Naive B cell (primary cell): ENCODE results near the gene CWC15. TPM values are rescaled to one million over a fixed set of nuclear protein-coding genes. Genes with fewer than 3 reads are reported as not detected.
A peak's percentile ranks its signal among the peaks of the same experiment; 100 is the strongest.
"Not testable (repeated sequence)": the region's sequence is repeated elsewhere in the genome, so short reads cannot be mapped to it uniquely, and the experiment has no call there.

Experiments used
- ATAC-seq, 2 donors: fragments of 150-1000 bp; cut with Tn5 transposase; 2 replicates each; pipeline ENCODE4 v1.10.0; 2021; ENCODE audit warnings: low read depth in 2 of 2, mild to moderate bottlenecking in 2 of 2, moderate library complexity in 2 of 2
- DNase-seq: peaks from one replicate; pipeline ENCODE4 v3.0.0; 2022
- H3K27ac Mint-ChIP-seq, 6 donors: one replicate each; pipeline ENCODE4 v1.8.0; 2020 to 2022; ENCODE audit warnings: mild to moderate bottlenecking in 6 of 6, mixed read lengths in 6 of 6, moderate library complexity in 5 of 6, inconsistent platforms in 2 of 6
- H3K27me3 Mint-ChIP-seq, 3 donors: one replicate each; pipeline ENCODE4 v1.8.0; 2021 to 2022; ENCODE audit warnings: mixed read lengths in 3 of 3, mild to moderate bottlenecking in 1 of 3
- H3K36me3 Mint-ChIP-seq, 2 donors: one replicate each; pipeline ENCODE4 v1.8.0; 2020 to 2022; ENCODE audit warnings: mixed read lengths in 2 of 2, inconsistent platforms in 1 of 2, mild to moderate bottlenecking in 1 of 2
- H3K4me1 Mint-ChIP-seq, 3 donors: one replicate each; pipeline ENCODE4 v1.8.0; 2020 to 2022; ENCODE audit warnings: mixed read lengths in 3 of 3, inconsistent platforms in 1 of 3, mild to moderate bottlenecking in 1 of 3, moderate library complexity in 1 of 3
- H3K4me3 Mint-ChIP-seq, 8 donors: one replicate each; pipeline ENCODE4 v1.8.0; 2020 to 2022; ENCODE audit warnings: mild to moderate bottlenecking in 8 of 8, mixed read lengths in 8 of 8, moderate library complexity in 8 of 8, inconsistent platforms in 2 of 8
- H3K9me3 Mint-ChIP-seq, 7 donors: one replicate each; pipeline ENCODE4 v1.8.0; 2020 to 2022; ENCODE audit warnings: mixed read lengths in 7 of 7, mild to moderate bottlenecking in 5 of 7, inconsistent platforms in 2 of 7, moderate library complexity in 1 of 7
- polyA plus RNA-seq, 6 donors: library from polyadenylated mRNA; unstranded; fragments of 300-500 nt; fragmentation: Illumina TruSeq; gene quantifications; one replicate each; pipeline ENCODE4 v1.2.3, GENCODE V29; 2021; ENCODE audit warnings: low read depth in 6 of 6

CWC15 gene
- 10 to 100 TPM; 42.0 to 68.2 (median 56.8) TPM for polyA plus RNA-seq

- peak; percentile 97 to 98 for ATAC-seq
- H3K27ac Mint-ChIP-seq, result peak within 1 kb of the TSS; percentile 94 to 98 (median 96)
Measured at GRCh38 chr11:94973099-94973968, at the start of gene CWC15, which contains the start of gene KDM4D. Gene CWC15 (minus strand): TSS chr11:94973556. CDS start chr11:94972185, 1,371 bp downstream. Gene KDM4D (plus strand): TSS chr11:94973709. CDS start chr11:94997373, 23,664 bp downstream.

DNA sequence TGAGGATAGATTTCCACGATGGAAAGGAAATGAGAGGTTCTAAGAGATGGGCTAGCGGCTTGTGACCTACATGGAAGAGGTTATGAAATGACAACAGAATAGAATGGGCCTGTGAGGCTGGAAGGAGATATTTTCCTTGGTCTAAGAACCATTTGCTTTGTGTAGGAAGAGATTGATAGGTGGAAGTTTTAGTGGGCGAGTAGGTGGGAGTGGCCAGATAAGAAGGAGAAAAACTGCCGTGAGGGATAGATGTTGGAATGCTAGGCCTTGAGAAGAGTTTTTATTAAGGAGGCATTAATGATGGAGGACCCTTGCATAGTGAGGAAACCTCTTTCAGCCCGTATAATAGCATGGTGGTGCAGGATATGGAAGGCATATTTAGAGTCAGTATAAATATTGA is 48.1 kb upstream of the CWC15 start:
- not testable (repeated sequence) for H3K27me3 Mint-ChIP-seq, H3K4me3 Mint-ChIP-seq, H3K36me3 Mint-ChIP-seq, H3K9me3 Mint-ChIP-seq, H3K27ac Mint-ChIP-seq, H3K4me1 Mint-ChIP-seq, DNase-seq, ATAC-seq

More at GRCh38 chr11:94973099-94973968, at the start of gene CWC15, which contains the start of gene KDM4D:
- peak; percentile 91 for DNase-seq
- Mint-ChIP-seq H3K36me3 (peaks cover 19 to 26% of the 10 kb centered on the region in 2 donors), H3K27me3 (peaks cover 0 to 9% (median 0%) of the 10 kb centered on the region in 3 donors), H3K4me1 (peaks cover 17 to 23% (median 19%) of the 10 kb centered on the region in 3 donors), H3K4me3 (peak within 1 kb of the TSS; percentile 93 to 100 (median 98)), H3K9me3 (peaks cover 0 to 4% (median 0%) of the 10 kb centered on the region in 7 donors)

- H3K27ac Mint-ChIP-seq, result peak overlapping the region in 1 of 6 donors; percentile 22
- ATAC-seq (no peak), DNase-seq (no peak)
- H3K36me3 Mint-ChIP-seq, result no peaks in the 10 kb centered on the region
- H3K27me3 Mint-ChIP-seq, result peaks cover 22 to 37% (median 30%) of the 10 kb centered on the region in 3 donors
- no peaks in the 10 kb centered on the region for H3K4me1 Mint-ChIP-seq
- peaks cover 0 to 2% (median 0%) of the 10 kb centered on the region in 7 donors for H3K9me3 Mint-ChIP-seq
- peak overlapping the region in 1 of 8 donors; percentile 53 for H3K4me3 Mint-ChIP-seq
Measured at GRCh38 chr11:95016139-95016538, 42.8 kb upstream of the CWC15 start.

DNA sequence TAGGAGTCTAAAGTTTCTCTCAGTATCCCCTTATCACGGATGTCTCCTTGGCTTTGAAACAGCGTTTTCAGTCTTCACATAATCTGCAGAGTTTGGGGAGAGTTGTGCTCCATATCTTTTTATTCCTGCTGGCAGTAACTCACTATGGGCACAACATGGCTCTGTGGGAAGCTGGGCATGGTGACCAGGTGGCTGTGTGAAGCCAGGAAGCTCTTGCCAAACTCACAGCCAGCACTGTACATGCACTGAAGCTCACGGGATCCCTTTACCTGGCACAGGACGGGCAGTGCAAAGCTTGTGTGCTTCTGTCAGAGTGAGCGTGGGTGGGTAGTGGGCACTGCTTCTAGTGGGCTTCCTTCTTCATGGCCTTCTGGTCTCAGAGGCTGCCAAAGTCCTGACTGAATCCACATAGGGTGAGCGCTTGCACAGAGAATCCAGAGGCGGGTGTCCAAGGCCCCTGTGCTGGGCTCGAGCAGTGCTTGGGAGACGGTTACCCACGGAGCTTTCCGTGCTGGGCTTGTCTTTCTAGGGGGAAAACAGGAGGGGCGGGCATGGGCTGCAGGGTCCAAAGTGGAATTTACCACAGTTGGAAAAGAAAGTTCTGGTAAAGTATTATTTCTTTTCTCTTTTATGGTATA is 40.9 kb upstream of the CWC15 start:
- no peaks in the 10 kb centered on the region for H3K4me1 Mint-ChIP-seq
- ATAC-seq (no peak), DNase-seq (no peak)
- peaks cover 27 to 37% (median 30%) of the 10 kb centered on the region in 3 donors for H3K27me3 Mint-ChIP-seq
- H3K27ac Mint-ChIP-seq, result peak overlapping the region in 1 of 6 donors; percentile 63
- H3K36me3 Mint-ChIP-seq, result no peaks in the 10 kb centered on the region
- H3K9me3 Mint-ChIP-seq, result peaks cover 0 to 2% (median 0%) of the 10 kb centered on the region in 7 donors
- no peak overlapping the region for H3K4me3 Mint-ChIP-seq

GRCh38 chr11:95011376-95011775 is 38.0 kb upstream of the CWC15 start:
- no peak for ATAC-seq
- no peak overlapping the region for H3K27ac Mint-ChIP-seq
- DNase-seq, result no peak
- H3K4me3 Mint-ChIP-seq, result no peak overlapping the region
- H3K36me3 Mint-ChIP-seq, result no peaks in the 10 kb centered on the region
- no peaks in the 10 kb centered on the region for H3K4me1 Mint-ChIP-seq
- H3K27me3 Mint-ChIP-seq, result peaks cover 30 to 44% (median 35%) of the 10 kb centered on the region in 3 donors
- peaks cover 0 to 16% (median 3%) of the 10 kb centered on the region in 7 donors for H3K9me3 Mint-ChIP-seq

- Mint-ChIP-seq H3K27me3 (peaks cover 16 to 20% (median 20%) of the 10 kb centered on the region in 3 donors), H3K27ac (no peak overlapping the region), H3K4me3 (no peak overlapping the region), H3K36me3 (no peaks in the 10 kb centered on the region), H3K4me1 (no peaks in the 10 kb centered on the region), H3K9me3 (peaks cover 0 to 16% (median 3%) of the 10 kb centered on the region in 7 donors)
- DNase-seq (no peak), ATAC-seq (no peak)
Measured at GRCh38 chr11:95005642-95006041, 32.3 kb upstream of the CWC15 start.

DNA sequence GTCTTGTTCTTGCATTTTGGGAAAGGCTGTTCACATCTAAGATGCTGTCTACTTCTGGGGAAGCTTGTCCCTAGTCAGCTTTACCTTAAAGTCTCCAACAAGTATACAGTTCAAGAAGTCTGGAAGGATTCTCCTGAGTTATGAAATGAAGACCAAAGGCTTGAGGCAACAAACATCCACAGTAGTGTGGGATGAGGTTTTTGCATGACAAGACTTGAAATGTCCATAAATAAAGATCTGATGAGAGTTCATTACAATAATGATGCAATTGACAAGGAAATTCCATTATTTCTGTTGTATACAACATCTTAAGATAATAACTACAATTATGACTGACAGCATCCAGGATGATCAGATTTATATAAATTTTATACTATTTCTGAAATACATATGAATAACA is 30.4 kb upstream of the CWC15 start:
- peaks cover 15 to 20% (median 16%) of the 10 kb centered on the region in 3 donors for H3K27me3 Mint-ChIP-seq
- H3K9me3 Mint-ChIP-seq, result peaks cover 0 to 10% (median 3%) of the 10 kb centered on the region in 7 donors
- H3K4me1 Mint-ChIP-seq, result no peaks in the 10 kb centered on the region
- no peaks in the 10 kb centered on the region for H3K36me3 Mint-ChIP-seq
- H3K4me3 Mint-ChIP-seq, result peak overlapping the region in 1 of 8 donors; percentile 18
- ATAC-seq, result no peak
- no peak overlapping the region for H3K27ac Mint-ChIP-seq
- no peak for DNase-seq

GRCh38 chr11:94998285-94998684 is 24.9 kb upstream of the CWC15 start:
- no peak for ATAC-seq
- H3K36me3 Mint-ChIP-seq, result no peaks in the 10 kb centered on the region
- no peak for DNase-seq
- H3K4me1 Mint-ChIP-seq, result no peaks in the 10 kb centered on the region
- no peak overlapping the region for H3K4me3 Mint-ChIP-seq
- H3K27ac Mint-ChIP-seq, result no peak overlapping the region
- peaks cover 0 to 2% (median 0%) of the 10 kb centered on the region in 7 donors for H3K9me3 Mint-ChIP-seq
- no peaks in the 10 kb centered on the region for H3K27me3 Mint-ChIP-seq

DNA sequence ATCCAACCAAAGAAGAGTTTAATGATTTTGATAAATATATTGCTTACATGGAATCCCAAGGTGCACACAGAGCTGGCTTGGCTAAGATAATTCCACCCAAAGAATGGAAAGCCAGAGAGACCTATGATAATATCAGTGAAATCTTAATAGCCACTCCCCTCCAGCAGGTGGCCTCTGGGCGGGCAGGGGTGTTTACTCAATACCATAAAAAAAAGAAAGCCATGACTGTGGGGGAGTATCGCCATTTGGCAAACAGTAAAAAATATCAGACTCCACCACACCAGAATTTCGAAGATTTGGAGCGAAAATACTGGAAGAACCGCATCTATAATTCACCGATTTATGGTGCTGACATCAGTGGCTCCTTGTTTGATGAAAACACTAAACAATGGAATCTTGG is 24.1 kb upstream of the CWC15 start:
- no peak overlapping the region for H3K27ac Mint-ChIP-seq
- no peak for ATAC-seq
- no peaks in the 10 kb centered on the region for H3K36me3 Mint-ChIP-seq
- H3K27me3 Mint-ChIP-seq, result no peaks in the 10 kb centered on the region
- peaks cover 0 to 2% (median 0%) of the 10 kb centered on the region in 7 donors for H3K9me3 Mint-ChIP-seq
- no peaks in the 10 kb centered on the region for H3K4me1 Mint-ChIP-seq
- H3K4me3 Mint-ChIP-seq, result no peak overlapping the region
- no peak for DNase-seq

- no peaks in the 10 kb centered on the region for H3K36me3 Mint-ChIP-seq
Measured at GRCh38 chr11:94993400-94993943, 20.1 kb upstream of the CWC15 start.

GRCh38 chr11:94988748-94989147 is 15.4 kb upstream of the CWC15 start:
- Mint-ChIP-seq H3K27me3 (peaks cover 12 to 40% (median 37%) of the 10 kb centered on the region in 3 donors), H3K4me3 (no peak overlapping the region), H3K27ac (no peak overlapping the region), H3K36me3 (no peaks in the 10 kb centered on the region), H3K9me3 (no peaks in the 10 kb centered on the region), H3K4me1 (no peaks in the 10 kb centered on the region)
- ATAC-seq (no peak), DNase-seq (no peak)

More at GRCh38 chr11:94993400-94993943, 20.1 kb upstream of the CWC15 start:
- Mint-ChIP-seq H3K27ac (no peak overlapping the region), H3K4me3 (no peak overlapping the region), H3K27me3 (peaks cover 6 to 22% (median 22%) of the 10 kb centered on the region in 3 donors), H3K9me3 (no peaks in the 10 kb centered on the region), H3K4me1 (no peaks in the 10 kb centered on the region)
- DNase-seq (no peak), ATAC-seq (no peak)

- Mint-ChIP-seq H3K36me3 (no peaks in the 10 kb centered on the region), H3K27ac (no peak overlapping the region), H3K27me3 (peaks cover 12 to 40% (median 37%) of the 10 kb centered on the region in 3 donors)
Measured at GRCh38 chr11:94987378-94987777, 14.0 kb upstream of the CWC15 start.

DNA sequence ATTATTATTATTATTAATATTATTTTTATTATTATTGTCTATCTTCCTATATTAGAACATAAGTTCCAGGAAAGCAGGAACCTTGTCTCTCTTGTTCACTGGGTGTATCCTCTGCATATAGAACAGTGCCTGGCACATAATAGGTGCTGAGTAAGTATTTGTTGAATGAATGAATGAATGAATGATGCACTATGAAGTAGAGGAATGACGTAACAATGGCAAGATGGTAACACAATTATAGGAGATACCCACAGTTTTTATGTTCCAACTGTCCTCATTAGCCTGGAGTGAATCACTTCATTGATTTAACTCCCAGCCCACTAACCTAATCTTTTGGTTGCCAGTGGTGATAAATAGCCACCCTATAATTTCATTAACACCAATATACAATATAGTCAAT is 2.2 kb upstream of the CWC15 start:
- H3K27ac Mint-ChIP-seq, result no peak overlapping the region
- peaks cover 0 to 5% of the 10 kb centered on the region in 2 donors for H3K36me3 Mint-ChIP-seq
- H3K27me3 Mint-ChIP-seq, result peaks cover 0 to 9% (median 0%) of the 10 kb centered on the region in 3 donors
- ATAC-seq (no peak), DNase-seq (no peak)
- H3K4me3 Mint-ChIP-seq, result peak overlapping the region in 1 of 8 donors; percentile 95
- H3K9me3 Mint-ChIP-seq, result peaks cover 0 to 4% (median 0%) of the 10 kb centered on the region in 7 donors
- peaks cover 9 to 23% (median 12%) of the 10 kb centered on the region in 3 donors for H3K4me1 Mint-ChIP-seq

More at GRCh38 chr11:94987378-94987777, 14.0 kb upstream of the CWC15 start:
- Mint-ChIP-seq H3K4me1 (no peaks in the 10 kb centered on the region), H3K9me3 (no peaks in the 10 kb centered on the region), H3K4me3 (no peak overlapping the region)
- DNase-seq (no peak), ATAC-seq (no peak)
